GM23338 (cell line): Measurements from ENCODE around the gene ACO1. TPM values are rescaled to one million over a fixed set of nuclear protein-coding genes. Genes with fewer than 3 reads are reported as not detected.

Experiments used
- ATAC-seq: fragments of 200-7000 bp; cut with Tn5 transposase; 3 replicates; pipeline ENCODE4 v1.9.1; 2020
- DNase-seq: peaks from one replicate; pipeline ENCODE4 v3.0.0-alpha.2; 2015; ENCODE audit warnings: low spot score
- H2AFZ ChIP-seq: fragments of 200-600 bp; sonication (generic); 2 replicates; pipeline ENCODE4 v1.8.0; 2016; ENCODE audit warnings: antibody characterized with exemption, mild to moderate bottlenecking, moderate library complexity
- H3F3A ChIP-seq: fragments of 200-600 bp; sonication (generic); replicated peaks from 2 replicates; pipeline ENCODE4 v1.8.0; 2017; ENCODE audit warnings: antibody characterized with exemption, mixed run types, low read depth
- H3K27ac ChIP-seq: fragments of 200-600 bp; sonication (generic); 2 replicates; pipeline ENCODE4 v1.6.1; 2016; ENCODE audit warnings: low read depth
- H3K27me3 ChIP-seq: fragments of 200-600 bp; sonication (generic); 2 replicates; pipeline ENCODE4 v1.8.0; 2016; ENCODE audit warnings: mild to moderate bottlenecking, mixed run types, moderate library complexity; ENCODE audit not compliant: insufficient read depth
- H3K36me3 ChIP-seq: fragments of 200-600 bp; sonication (generic); 2 replicates; pipeline ENCODE4 v1.8.0; 2016; ENCODE audit warnings: mild to moderate bottlenecking; ENCODE audit not compliant: insufficient read depth
- H3K4me1 ChIP-seq: fragments of 200-600 bp; sonication (generic); 2 replicates; pipeline ENCODE4 v1.8.0; 2016; ENCODE audit warnings: mild to moderate bottlenecking, moderate library complexity; ENCODE audit not compliant: insufficient read depth
- H3K4me2 ChIP-seq: fragments of 200-600 bp; sonication (generic); 2 replicates; pipeline ENCODE4 v1.7.1; 2017; ENCODE audit warnings: mixed run types
- H3K4me3 ChIP-seq: fragments of 200-600 bp; sonication (generic); 2 replicates; pipeline ENCODE4 v1.6.1; 2016; ENCODE audit warnings: mixed run types
- H3K79me2 ChIP-seq: fragments of 200-600 bp; sonication (generic); replicated peaks from 2 replicates; pipeline ENCODE4 v1.8.0; 2017; ENCODE audit warnings: mild to moderate bottlenecking; ENCODE audit not compliant: insufficient read depth
- H3K9me2 ChIP-seq: fragments of 200-600 bp; sonication (generic); 2 replicates; pipeline ENCODE4 v1.8.0; 2017; ENCODE audit not compliant: insufficient read depth
- H4K20me1 ChIP-seq: fragments of 200-600 bp; sonication (generic); replicated peaks from 2 replicates; pipeline ENCODE4 v1.8.0; 2017; ENCODE audit warnings: mild to moderate bottlenecking; ENCODE audit not compliant: insufficient read depth
- H3K27ac Mint-ChIP-seq: 2 replicates; pipeline ENCODE4 v1.8.0; 2020; ENCODE audit warnings: inconsistent platforms, mild to moderate bottlenecking, moderate library complexity, mixed read lengths
- H3K27me3 Mint-ChIP-seq: 3 replicates; pipeline ENCODE4 v1.8.0; 2022; ENCODE audit warnings: low read depth, mild to moderate bottlenecking, moderate library complexity, mixed read lengths, inconsistent platforms; ENCODE audit not compliant: insufficient read depth, poor library complexity
- H3K36me3 Mint-ChIP-seq: 3 replicates; pipeline ENCODE4 v1.8.0; 2021; ENCODE audit warnings: low read depth, mild to moderate bottlenecking, inconsistent platforms, moderate library complexity, mixed read lengths
- H3K4me1 Mint-ChIP-seq: 3 replicates; pipeline ENCODE4 v1.8.0; 2020; ENCODE audit warnings: mild to moderate bottlenecking, inconsistent platforms, mixed read lengths
- H3K4me3 Mint-ChIP-seq: 3 replicates; pipeline ENCODE4 v1.8.0; 2021; ENCODE audit warnings: moderate library complexity, mild to moderate bottlenecking, inconsistent platforms, mixed read lengths
- H3K9me3 Mint-ChIP-seq: 3 replicates; pipeline ENCODE4 v1.8.0; 2020; ENCODE audit warnings: moderate library complexity, mild to moderate bottlenecking, inconsistent platforms, mixed read lengths
- CREB1 ChIP-seq: fragments of 250-450 bp; sonication (Bioruptor Pico); IDR thresholded peaks from 2 replicates; pipeline ENCODE4 v1.5.0; 2020; ENCODE audit warnings: low read depth, mild to moderate bottlenecking, moderate library complexity
- CTCF ChIP-seq, 2 experiments: fragments of 200-600 bp in 1 of 2; sonication (generic) in 1 of 2; conservative IDR thresholded peaks; 2 replicates each; pipeline versions ENCODE4 v1.5.1 to v1.6.1; 2016 to 2017; ENCODE audit warnings: antibody characterized with exemption in 2 of 2, low read depth in 2 of 2, mild to moderate bottlenecking in 2 of 2, moderate library complexity in 1 of 2
- ETS1 ChIP-seq: IDR thresholded peaks from 2 replicates; pipeline ENCODE4 v1.6.1; 2016; ENCODE audit warnings: antibody characterized with exemption
- EZH2 ChIP-seq: fragments of 200-600 bp; sonication (generic); IDR thresholded peaks from one replicate; pipeline ENCODE4 v1.8.0; 2017; ENCODE audit warnings: antibody characterized with exemption, mild to moderate bottlenecking, low read depth; ENCODE audit not compliant: unreplicated experiment
- EZH2phosphoT487 ChIP-seq: fragments of 200-600 bp; sonication (generic); IDR thresholded peaks from one replicate; pipeline ENCODE4 v1.8.1; 2018; ENCODE audit warnings: antibody characterized with exemption; ENCODE audit not compliant: unreplicated experiment
- JUNB ChIP-seq: IDR thresholded peaks from one replicate; pipeline ENCODE4 v1.6.1; 2016; ENCODE audit warnings: antibody characterized with exemption; ENCODE audit not compliant: unreplicated experiment
- NANOG ChIP-seq: IDR thresholded peaks from 2 replicates; pipeline ENCODE4 v1.6.1; 2016; ENCODE audit warnings: antibody characterized with exemption, borderline replicate concordance
- POLR2AphosphoS5 ChIP-seq: IDR thresholded peaks from 2 replicates; pipeline ENCODE4 v1.6.1; 2016; ENCODE audit warnings: antibody characterized with exemption, low read depth
- REST ChIP-seq: IDR thresholded peaks from one replicate; pipeline ENCODE4 v1.6.1; 2018; ENCODE audit warnings: antibody characterized with exemption; ENCODE audit not compliant: unreplicated experiment
- STAT1 ChIP-seq: IDR thresholded peaks from one replicate; pipeline ENCODE4 v1.6.1; 2016; ENCODE audit warnings: antibody characterized with exemption; ENCODE audit not compliant: unreplicated experiment
- ZNF114 ChIP-seq: fragments of 250-450 bp; sonication (Bioruptor Pico); IDR thresholded peaks from 2 replicates; pipeline ENCODE4 v1.5.0; 2020; ENCODE audit warnings: mild to moderate bottlenecking, moderate library complexity
- ZNF331 ChIP-seq: fragments of 250-450 bp; sonication (Bioruptor Pico); IDR thresholded peaks from 2 replicates; pipeline ENCODE4 v1.5.0; 2020; ENCODE audit warnings: low read depth, mild to moderate bottlenecking, moderate library complexity
- ZNF462 ChIP-seq: fragments of 250-450 bp; sonication (Bioruptor Pico); IDR thresholded peaks from 2 replicates; pipeline ENCODE4 v1.5.0; 2020; ENCODE audit warnings: mild to moderate bottlenecking, moderate library complexity
- polyA plus RNA-seq: library from polyadenylated mRNA; unstranded; fragments of >200 nt; fragmentation: Nextera tagmentation; extraction: Ambion mirVana; gene quantifications from 2 replicates; pipeline ENCODE4 v1.2.1, GENCODE V29; 2016
- total RNA-seq: library from RNA; depleted of rRNA; stranded (reverse); fragments of >200 nt; shearing (Covaris generic); gene quantifications from 2 replicates; pipeline ENCODE4 v1.2.3, GENCODE V29; 2014

Gene ACO1
- total and polyA plus RNA-seq, 2 experiments from 2014 or later = 16.6 to 41.0 TPM

GRCh38 chr9:32359452-32359851 is 25.0 kb upstream of the ACO1 start:
- Histone ChIP-seq H4K20me1 (no peaks in the 10 kb centered on the region), H3K27me3 (no peaks in the 10 kb centered on the region), H3K9me2 (peaks cover 5% of the 10 kb centered on the region; the same call in 1 of the 2 replicates), H3K27ac (no peak overlapping the region), H3K4me2 (no peak overlapping the region), H3K4me3 (no peak overlapping the region), H3K36me3 (no peaks in the 10 kb centered on the region), H2AFZ (no peak overlapping the region), H3K4me1 (no peaks in the 10 kb centered on the region), H3K79me2 (no peaks in the 10 kb centered on the region), H3F3A (no peaks in the 10 kb centered on the region)
- no peak overlapping the region for H3K27ac Mint-ChIP-seq
- H3K27me3 Mint-ChIP-seq = no peaks in the 10 kb centered on the region
- no peaks in the 10 kb centered on the region for H3K4me1 Mint-ChIP-seq
- H3K36me3 Mint-ChIP-seq = no peaks in the 10 kb centered on the region
- H3K9me3 Mint-ChIP-seq = no peaks in the 10 kb centered on the region; the same call in 2 of the 3 replicates
- ATAC-seq = no peak
- no peak overlapping the region for H3K4me3 Mint-ChIP-seq
- TF ChIP-seq ZNF114 (CRISPR knock-in tag) (no peak), EZH2phosphoT487 (no peak), REST (no peak), POLR2AphosphoS5 (no peak), EZH2 (no peak), CTCF (conservative IDR thresholded peaks at IDR 0.05; ENCODE audit: low read depth in 2 of 2) (no peak), ETS1 (no peak), CREB1 (CRISPR knock-in tag) (no peak), ZNF331 (CRISPR knock-in tag) (no peak), JUNB (no peak), NANOG (no peak), STAT1 (no peak), ZNF462 (CRISPR knock-in tag) (no peak)
- no peak for DNase-seq
